ENCODE measurements around the gene KLHL6. TPM values are rescaled to one million over a fixed set of nuclear protein-coding genes. Genes with fewer than 3 reads are reported as not detected.
"Not testable (repeated sequence)": the region's sequence is repeated elsewhere in the genome, so short reads cannot be mapped to it uniquely, and the experiment has no call there.

Gene KLHL6
- total RNA-seq, 1 experiment from 2014 or later = not detected

DNA sequence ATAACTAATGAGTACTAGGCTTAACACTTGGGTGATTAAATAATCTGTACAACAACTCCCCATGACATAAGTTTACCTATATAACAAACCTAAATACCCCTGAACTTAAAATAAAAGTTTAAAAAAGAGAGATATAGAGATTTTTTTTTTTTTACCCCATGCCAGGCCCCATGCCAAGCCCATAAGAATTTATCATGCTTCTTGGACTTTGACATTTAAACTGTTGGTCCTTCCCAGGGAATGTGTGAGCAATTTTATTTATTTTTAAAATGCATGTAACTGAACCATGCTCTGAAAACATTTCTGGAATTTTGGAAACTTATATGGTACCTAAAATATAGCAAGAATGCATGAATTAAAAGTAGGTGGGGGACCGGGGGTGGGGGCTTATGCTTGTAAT lies 26.3 kb downstream of the KLHL6 start:
- H3K79me1 ChIP-seq (ENCODE audit: insufficient read depth, low read depth, low read length, poor library complexity, severe bottlenecking) = no peaks in the 10 kb centered on the region
- H2BK15ac ChIP-seq (ENCODE audit: low read depth, low read length) = no peak overlapping the region
- H3K18ac ChIP-seq (ENCODE audit: insufficient read length, low read depth, low read length) = no peak overlapping the region
- no peak overlapping the region for H3K4ac ChIP-seq (ENCODE audit: low read depth, low read length)
- Mint-ChIP-seq H3K36me3 (ENCODE audit: insufficient read depth in 1 of 3, low read depth in 3 of 3) (no peaks in the 10 kb centered on the region), H3K9me3 (peaks cover 0 to 5% of the 10 kb centered on the region in 2 experiments; a peak in 2 of 5 replicates), H3K27ac (no peak overlapping the region), H3K27me3 (ENCODE audit: low read depth) (peaks cover 18% of the 10 kb centered on the region), H3K4me3 (no peak overlapping the region), H3K4me1 (peaks cover 18 to 26% of the 10 kb centered on the region in 2 experiments)
- no peak overlapping the region for H3K23ac ChIP-seq (ENCODE audit: insufficient read length, low read depth, low read length)
- H2AK5ac ChIP-seq (ENCODE audit: insufficient read length, low read length) = no peak overlapping the region
- H2BK20ac ChIP-seq (ENCODE audit: low read depth, low read length, poor library complexity, severe bottlenecking) = no peak overlapping the region
- no peak overlapping the region for H3K56ac ChIP-seq (ENCODE audit: insufficient read length, low read depth, low read length)
- no peak overlapping the region for H2BK120ac ChIP-seq (ENCODE audit: low read depth, low read length, poor library complexity, severe bottlenecking)
- no peak for DNase-seq
- no peak overlapping the region for H3K4me2 ChIP-seq (ENCODE audit: insufficient read depth, insufficient read length, low read length)
- no peak for TF ChIP-seq CTCF (conservative IDR thresholded peaks at IDR 0.05)
- no peak overlapping the region for H2AFZ ChIP-seq (ENCODE audit: low read length)
- no peak overlapping the region for H3T11ph ChIP-seq (ENCODE audit: low read length)
- no peak overlapping the region for H3K27ac ChIP-seq (ENCODE audit: insufficient read length, low read depth, low read length)
- no peaks in the 10 kb centered on the region for H3K23me2 ChIP-seq (ENCODE audit: insufficient read length, low read depth, low read length, poor library complexity, severe bottlenecking)
- no peaks in the 10 kb centered on the region for H4K20me1 ChIP-seq (ENCODE audit: control insufficient read depth, insufficient read depth, insufficient read length)
- 0 out of 2 replicates have a peak, but pooled peaks cover 2% of the 10 kb centered on the region for H3K4me1 ChIP-seq (ENCODE audit: insufficient read depth, low read length)
- no peaks in the 10 kb centered on the region for H3K79me2 ChIP-seq (ENCODE audit: insufficient read depth, low read length)
- no peak overlapping the region for H4K8ac ChIP-seq (replicated peaks; ENCODE audit: insufficient read length, low read depth, low read length)
- WGBS (ENCODE audit: extremely low coverage, insufficient read length, low lambda C conversion rate) = no CpG with 5 or more reads among the region's 1 CpG
- H3K14ac ChIP-seq (ENCODE audit: insufficient read depth, low read length) = no peak overlapping the region
- no peak overlapping the region for H3K9ac ChIP-seq (ENCODE audit: extremely low read depth, insufficient read length, low read length)
- H2BK12ac ChIP-seq (ENCODE audit: insufficient read length, low read depth, low read length) = no peak overlapping the region
- H4K5ac ChIP-seq (ENCODE audit: insufficient read length, low read depth, low read length) = no peak overlapping the region
- H2BK5ac ChIP-seq (ENCODE audit: insufficient read length, low read length) = no peak overlapping the region
- H3K27me3 ChIP-seq (ENCODE audit: insufficient read depth, low read length) = no peaks in the 10 kb centered on the region
- H4K91ac ChIP-seq (ENCODE audit: insufficient read length, low read depth, low read length) = no peak overlapping the region
- no peaks in the 10 kb centered on the region for H3K9me3 ChIP-seq (ENCODE audit: control insufficient read depth, low read depth, low read length)

GRCh38 chr3:183528758-183529157 lies 26.7 kb downstream of the KLHL6 start:
- not testable (repeated sequence) for H2BK5ac ChIP-seq (ENCODE audit: insufficient read length, low read length); H3K79me2 ChIP-seq (ENCODE audit: insufficient read depth, low read length); H3K9me3 Mint-ChIP-seq; H2AK5ac ChIP-seq (ENCODE audit: insufficient read length, low read length); H3K9ac ChIP-seq (ENCODE audit: extremely low read depth, insufficient read length, low read length); H3K14ac ChIP-seq (ENCODE audit: insufficient read depth, low read length); H3K23me2 ChIP-seq (ENCODE audit: insufficient read length, low read depth, low read length, poor library complexity, severe bottlenecking); H3K4me2 ChIP-seq (ENCODE audit: insufficient read depth, insufficient read length, low read length); H3T11ph ChIP-seq (ENCODE audit: low read length); H3K27ac Mint-ChIP-seq; H4K8ac ChIP-seq (replicated peaks; ENCODE audit: insufficient read length, low read depth, low read length); H3K27ac ChIP-seq (ENCODE audit: insufficient read length, low read depth, low read length); H3K36me3 Mint-ChIP-seq (ENCODE audit: insufficient read depth in 1 of 3, low read depth in 3 of 3); H2BK12ac ChIP-seq (ENCODE audit: insufficient read length, low read depth, low read length); H3K27me3 ChIP-seq (ENCODE audit: insufficient read depth, low read length); H3K4me3 Mint-ChIP-seq; H2BK20ac ChIP-seq (ENCODE audit: low read depth, low read length, poor library complexity, severe bottlenecking); H3K4me1 ChIP-seq (ENCODE audit: insufficient read depth, low read length); H4K91ac ChIP-seq (ENCODE audit: insufficient read length, low read depth, low read length); H3K4ac ChIP-seq (ENCODE audit: low read depth, low read length); H3K9me3 ChIP-seq (ENCODE audit: control insufficient read depth, low read depth, low read length); DNase-seq; H3K79me1 ChIP-seq (ENCODE audit: insufficient read depth, low read depth, low read length, poor library complexity, severe bottlenecking); H2BK15ac ChIP-seq (ENCODE audit: low read depth, low read length); H4K5ac ChIP-seq (ENCODE audit: insufficient read length, low read depth, low read length); H4K20me1 ChIP-seq (ENCODE audit: control insufficient read depth, insufficient read depth, insufficient read length); H3K18ac ChIP-seq (ENCODE audit: insufficient read length, low read depth, low read length); H3K23ac ChIP-seq (ENCODE audit: insufficient read length, low read depth, low read length); H2BK120ac ChIP-seq (ENCODE audit: low read depth, low read length, poor library complexity, severe bottlenecking); H3K56ac ChIP-seq (ENCODE audit: insufficient read length, low read depth, low read length); H2AFZ ChIP-seq (ENCODE audit: low read length)
- peaks cover 14 to 22% of the 10 kb centered on the region in 2 experiments for H3K4me1 Mint-ChIP-seq
- H3K27me3 Mint-ChIP-seq (ENCODE audit: low read depth) = peaks cover 18% of the 10 kb centered on the region
- no CpG with 5 or more reads among the region's 6 CpGs for WGBS (ENCODE audit: extremely low coverage, insufficient read length, low lambda C conversion rate)

Measured in H9 (cell line).